HCT116 (cell line): ENCODE data around the gene GNB1L.

Source experiments
- ATF3 ChIP-seq: IDR thresholded peaks from 2 replicates; pipeline ENCODE4 v1.6.1; 2012
- CTCF ChIP-seq, 3 experiments: fragments of 200-600 bp in 1 of 3; sonication (generic) in 1 of 3; IDR thresholded peaks in 2 of 3; conservative IDR thresholded peaks in 1 of 3; 2 replicates each; pipeline ENCODE4 v1.5.1; 2012 to 2017; ENCODE audit warnings: low read depth in 2 of 3, low read length in 2 of 3, antibody characterized with exemption in 1 of 3, borderline replicate concordance in 1 of 3, control low read depth in 1 of 3, mild to moderate bottlenecking in 1 of 3, mixed read lengths in 1 of 3, mixed run types in 1 of 3, moderate library complexity in 1 of 3; ENCODE audit not compliant: insufficient read depth in 1 of 3
- EZH2 ChIP-seq: fragments of 200-600 bp; sonication (generic); IDR thresholded peaks from 2 replicates; pipeline ENCODE4 v1.6.1; 2017; ENCODE audit warnings: antibody characterized with exemption, mixed run types
- POLR2A ChIP-seq: IDR thresholded peaks from 2 replicates; pipeline ENCODE4 v1.7.0; 2011; ENCODE audit warnings: borderline replicate concordance; ENCODE audit not compliant: insufficient read depth, insufficient read length; ENCODE audit errors: extremely low read depth
- POLR2AphosphoS5 ChIP-seq: IDR thresholded peaks from 2 replicates; pipeline ENCODE4 v1.6.1; 2011; ENCODE audit warnings: mild to moderate bottlenecking, low read depth, low read length, moderate library complexity
- RAD21 ChIP-seq: IDR thresholded peaks from 2 replicates; pipeline ENCODE4 v1.6.1; 2012; ENCODE audit warnings: low read depth, mild to moderate bottlenecking
- REST ChIP-seq: IDR thresholded peaks from 2 replicates; pipeline ENCODE4 v1.6.1; 2012; ENCODE audit warnings: low read depth
- SIN3A ChIP-seq: IDR thresholded peaks from 2 replicates; pipeline ENCODE4 v1.6.1; 2012; ENCODE audit warnings: low read depth
- SP1 ChIP-seq: IDR thresholded peaks from 2 replicates; pipeline ENCODE4 v1.6.1; 2012; ENCODE audit warnings: low read depth
- YY1 ChIP-seq: IDR thresholded peaks from 2 replicates; pipeline ENCODE4 v1.6.1; 2011; ENCODE audit warnings: low read length, low read depth, moderate library complexity, mild to moderate bottlenecking; ENCODE audit not compliant: insufficient replicate concordance; ENCODE audit errors: extremely low read depth
- ZBTB33 ChIP-seq: IDR thresholded peaks from 2 replicates; pipeline ENCODE4 v1.6.1; 2011; ENCODE audit warnings: mild to moderate bottlenecking, low read length, moderate library complexity; ENCODE audit not compliant: insufficient replicate concordance; ENCODE audit errors: extremely low read depth
- ZFX ChIP-seq: fragments of 450-650 bp; IDR thresholded peaks from 2 replicates; pipeline ENCODE4 v1.6.1; 2017
- ZNF274 ChIP-seq: fragments of 200-500 bp; sonication (Bioruptor generic); IDR thresholded peaks from 2 replicates; pipeline ENCODE4 v1.6.1; 2014; ENCODE audit warnings: mild to moderate bottlenecking, low read depth, low read length, inconsistent platforms

GRCh38 chr22:19854778-19855503, at the start of gene GNB1L, which contains the start of gene RTL10:
- no peak for TF ChIP-seq REST
- no peak for TF ChIP-seq RAD21
- peak; percentile 95 for TF ChIP-seq POLR2A
- TF ChIP-seq ZNF274, result no peak
- peak; percentile 98 for TF ChIP-seq POLR2AphosphoS5
- TF ChIP-seq YY1, result peak; percentile 25
- TF ChIP-seq CTCF (IDR thresholded peaks at IDR 0.05 in 2 of 3, conservative IDR thresholded peaks at IDR 0.05 in 1 of 3; ENCODE audit: borderline replicate concordance in 1 of 3, insufficient read depth in 1 of 3, low read depth in 2 of 3, low read length in 2 of 3), result no peak
- no peak for TF ChIP-seq EZH2
- peak; percentile 83 for TF ChIP-seq ZFX
- peak; percentile 48 for TF ChIP-seq ZBTB33
- TF ChIP-seq SIN3A, result peak; percentile 78
- TF ChIP-seq SP1, result no peak
- TF ChIP-seq ATF3, result no peak
